Ovary (tissue), 3 donors: ENCODE measurements around the gene LYL1.

ENCODE experiments used
- CTCF ChIP-seq, 3 donors: fragments of 450-650 bp in 2 of 3; fragments of 200-600 bp in 1 of 3; IDR thresholded peaks; one replicate each; pipeline versions ENCODE4 v1.5.1 to v1.8.0; 2016 to 2022; ENCODE audit warnings: antibody characterized with exemption in 3 of 3, mild to moderate bottlenecking in 1 of 3
- POLR2A ChIP-seq: fragments of 450-650 bp; IDR thresholded peaks from one replicate; pipeline ENCODE4 v1.6.1; 2017; ENCODE audit warnings: antibody characterized with exemption, mild to moderate bottlenecking, moderate library complexity
- donor health status: DM: no; HTN: no; CAD: no.

GRCh38 chr19:13128583-13128982 lies 25.9 kb upstream of the LYL1 start:
- TF ChIP-seq POLR2A (no peak), CTCF (IDR thresholded peaks at IDR 0.05) (no peak)
